H1 (cell line): ENCODE data around the gene AKT1.

ENCODE experiments used
- POU5F1 ChIP-seq: IDR thresholded peaks from 2 replicates; pipeline ENCODE4 v1.6.1; 2011; ENCODE audit warnings: low read depth, mild to moderate bottlenecking, low read length, moderate library complexity
- SAP30 ChIP-seq: fragments of 300-600 bp; sonication (generic); IDR thresholded peaks from 2 replicates; pipeline ENCODE4 v1.7.1; 2012; ENCODE audit warnings: low read length, moderate library complexity, mild to moderate bottlenecking, inconsistent platforms; ENCODE audit not compliant: insufficient read depth, insufficient replicate concordance
- ZNF274 ChIP-seq: IDR thresholded peaks from 2 replicates; pipeline ENCODE4 v1.7.0; 2012; ENCODE audit warnings: low read length, borderline replicate concordance; ENCODE audit errors: extremely low read depth
- TF ChIP-seq, protein P1 (sequence below), 3 experiments: IDR thresholded peaks; 1 replicate in 2 of 3; 2 replicates in 1 of 3; pipeline versions ENCODE4 v1.5.1 to v1.6.1; 2011; ENCODE audit warnings: low read length in 3 of 3, mild to moderate bottlenecking in 3 of 3, inconsistent platforms in 2 of 3, low read depth in 1 of 3, moderate library complexity in 1 of 3; ENCODE audit not compliant: insufficient read depth in 1 of 3; ENCODE audit errors: control extremely low read depth in 1 of 3

DNA sequence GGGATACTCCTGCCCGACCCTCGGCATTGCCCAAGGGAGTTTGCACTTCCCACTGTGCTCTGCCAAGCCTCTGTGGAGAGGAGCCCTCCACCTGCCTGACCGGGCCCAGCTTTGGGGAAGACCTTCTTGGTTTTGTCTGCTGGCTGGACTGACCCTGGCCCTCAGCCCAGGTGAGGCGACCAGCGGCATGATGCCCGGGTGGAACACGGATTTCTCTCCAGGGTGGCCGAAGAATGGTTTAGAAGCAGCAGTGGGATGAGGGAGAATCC, 21.0 kb upstream of the AKT1 start:
- TF ChIP-seq, protein P1, sequence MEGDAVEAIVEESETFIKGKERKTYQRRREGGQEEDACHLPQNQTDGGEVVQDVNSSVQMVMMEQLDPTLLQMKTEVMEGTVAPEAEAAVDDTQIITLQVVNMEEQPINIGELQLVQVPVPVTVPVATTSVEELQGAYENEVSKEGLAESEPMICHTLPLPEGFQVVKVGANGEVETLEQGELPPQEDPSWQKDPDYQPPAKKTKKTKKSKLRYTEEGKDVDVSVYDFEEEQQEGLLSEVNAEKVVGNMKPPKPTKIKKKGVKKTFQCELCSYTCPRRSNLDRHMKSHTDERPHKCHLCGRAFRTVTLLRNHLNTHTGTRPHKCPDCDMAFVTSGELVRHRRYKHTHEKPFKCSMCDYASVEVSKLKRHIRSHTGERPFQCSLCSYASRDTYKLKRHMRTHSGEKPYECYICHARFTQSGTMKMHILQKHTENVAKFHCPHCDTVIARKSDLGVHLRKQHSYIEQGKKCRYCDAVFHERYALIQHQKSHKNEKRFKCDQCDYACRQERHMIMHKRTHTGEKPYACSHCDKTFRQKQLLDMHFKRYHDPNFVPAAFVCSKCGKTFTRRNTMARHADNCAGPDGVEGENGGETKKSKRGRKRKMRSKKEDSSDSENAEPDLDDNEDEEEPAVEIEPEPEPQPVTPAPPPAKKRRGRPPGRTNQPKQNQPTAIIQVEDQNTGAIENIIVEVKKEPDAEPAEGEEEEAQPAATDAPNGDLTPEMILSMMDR (IDR thresholded peaks at IDR 0.05; ENCODE audit: control extremely low read depth in 1 of 3, insufficient read depth in 1 of 3, low read depth in 1 of 3, low read length in 3 of 3): no peak
- TF ChIP-seq SAP30 (no peak), ZNF274 (no peak), POU5F1 (no peak)
